GM19455 (cell line): ENCODE results near the gene CD53.

Experiments
- ATAC-seq: cut with Tn5 transposase; IDR thresholded peaks from one replicate; pipeline ENCODE4 v1.9.1; 2021; ENCODE audit not compliant: unreplicated experiment

Gene CD53

GRCh38 chr1:110875216-110875731, 2.3 kb downstream of the CD53 start:
- ATAC-seq, result peak; percentile 44

GRCh38 chr1:110876748-110877341, 3.9 kb downstream of the CD53 start:
- ATAC-seq, result no peak

- no peak for ATAC-seq
Measured at GRCh38 chr1:110877364-110877763, 4.4 kb downstream of the CD53 start.

GRCh38 chr1:110877776-110878175, 4.8 kb downstream of the CD53 start:
- ATAC-seq, result no peak

GRCh38 chr1:110878591-110878990, 5.6 kb downstream of the CD53 start:
- ATAC-seq, result no peak

- no peak for ATAC-seq
Measured at GRCh38 chr1:110878993-110879392, 6.0 kb downstream of the CD53 start.

- peak; percentile 43 for ATAC-seq
Measured at GRCh38 chr1:110879758-110880606, 7.0 kb downstream of the CD53 start.

- no peak for ATAC-seq
Measured at GRCh38 chr1:110880708-110881374, 7.9 kb downstream of the CD53 start.

- no peak for ATAC-seq
Measured at GRCh38 chr1:110888049-110888448, 15.1 kb downstream of the CD53 start.

- ATAC-seq, result no peak
Measured at GRCh38 chr1:110888641-110889040, 15.7 kb downstream of the CD53 start.

GRCh38 chr1:110890474-110891196, 17.7 kb downstream of the CD53 start:
- no peak for ATAC-seq

- no peak for ATAC-seq
Measured at GRCh38 chr1:110893908-110894490, 21.1 kb downstream of the CD53 start.

GRCh38 chr1:110896090-110896489, 23.1 kb downstream of the CD53 start:
- no peak for ATAC-seq

- no peak for ATAC-seq
Measured at GRCh38 chr1:110897681-110898080, 24.7 kb downstream of the CD53 start.

- ATAC-seq, result no peak
Measured at GRCh38 chr1:110898734-110899457, 25.9 kb downstream of the CD53 start.

- no peak for ATAC-seq
Measured at GRCh38 chr1:110899458-110899843, 26.5 kb downstream of the CD53 start.

- no peak for ATAC-seq
Measured at GRCh38 chr1:110902820-110903463, 30.0 kb downstream of the CD53 start.

GRCh38 chr1:110903853-110904500, 31.0 kb downstream of the CD53 start:
- ATAC-seq, result no peak

- no peak for ATAC-seq
Measured at GRCh38 chr1:110912784-110913183, 39.8 kb downstream of the CD53 start.
